ENCODE data around the gene AHCYL2.

- TF ChIP-seq EZH2 (IDR thresholded peaks at IDR 0.05; ENCODE audit: insufficient read depth, poor library complexity, severe bottlenecking) (no peak), EZH2phosphoT487 (IDR thresholded peaks at IDR 0.05; ENCODE audit: insufficient read depth, low read depth) (no peak)
Measured at GRCh38 chr7:129282865-129283264, 58.0 kb downstream of the AHCYL2 start.

Data from GM23248 (cell line).